Lower leg skin (tissue), 3 donors: Measurements from ENCODE around the gene TPK1.

ENCODE experiments used
- POLR2A ChIP-seq, 2 donors: fragments of 450-650 bp; IDR thresholded peaks; one replicate each; pipeline ENCODE4 v1.6.1; 2016 to 2017; ENCODE audit warnings: antibody characterized with exemption in 2 of 2, mild to moderate bottlenecking in 1 of 2, moderate library complexity in 1 of 2
- TF ChIP-seq, protein P1 (sequence below), 3 donors: fragments of 450-650 bp; IDR thresholded peaks; one replicate each; pipeline ENCODE4 v1.5.1; 2016; ENCODE audit warnings: antibody characterized with exemption in 3 of 3, mild to moderate bottlenecking in 3 of 3, moderate library complexity in 2 of 3

- TF ChIP-seq, protein P1, sequence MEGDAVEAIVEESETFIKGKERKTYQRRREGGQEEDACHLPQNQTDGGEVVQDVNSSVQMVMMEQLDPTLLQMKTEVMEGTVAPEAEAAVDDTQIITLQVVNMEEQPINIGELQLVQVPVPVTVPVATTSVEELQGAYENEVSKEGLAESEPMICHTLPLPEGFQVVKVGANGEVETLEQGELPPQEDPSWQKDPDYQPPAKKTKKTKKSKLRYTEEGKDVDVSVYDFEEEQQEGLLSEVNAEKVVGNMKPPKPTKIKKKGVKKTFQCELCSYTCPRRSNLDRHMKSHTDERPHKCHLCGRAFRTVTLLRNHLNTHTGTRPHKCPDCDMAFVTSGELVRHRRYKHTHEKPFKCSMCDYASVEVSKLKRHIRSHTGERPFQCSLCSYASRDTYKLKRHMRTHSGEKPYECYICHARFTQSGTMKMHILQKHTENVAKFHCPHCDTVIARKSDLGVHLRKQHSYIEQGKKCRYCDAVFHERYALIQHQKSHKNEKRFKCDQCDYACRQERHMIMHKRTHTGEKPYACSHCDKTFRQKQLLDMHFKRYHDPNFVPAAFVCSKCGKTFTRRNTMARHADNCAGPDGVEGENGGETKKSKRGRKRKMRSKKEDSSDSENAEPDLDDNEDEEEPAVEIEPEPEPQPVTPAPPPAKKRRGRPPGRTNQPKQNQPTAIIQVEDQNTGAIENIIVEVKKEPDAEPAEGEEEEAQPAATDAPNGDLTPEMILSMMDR (IDR thresholded peaks at IDR 0.05): no peak
- no peak for TF ChIP-seq POLR2A (IDR thresholded peaks at IDR 0.05)
Measured at GRCh38 chr7:144784943-144785342, 50.9 kb downstream of the TPK1 start.
